GM21723 (cell line): ENCODE measurements around the gene ANKRD52.
"Not testable (repeated sequence)": the region's sequence is repeated elsewhere in the genome, so short reads cannot be mapped to it uniquely, and the experiment has no call there.

ENCODE experiments used
- ATAC-seq: cut with Tn5 transposase; IDR thresholded peaks from one replicate; pipeline ENCODE4 v1.9.1; 2021; ENCODE audit warnings: mild to moderate bottlenecking, moderate library complexity; ENCODE audit not compliant: unreplicated experiment

The ANKRD52 gene

GRCh38 chr12:56258068-56258819 is at the start of gene ANKRD52:
TSS of gene ANKRD52 (minus strand) at chr12:56258384. CDS start at chr12:56258269, 115 bp downstream.
- ATAC-seq = peak; percentile 93

GRCh38 chr12:56307221-56307965 is 49.2 kb upstream of the ANKRD52 start:
- ATAC-seq = no peak

- ATAC-seq = no peak
Observed at GRCh38 chr12:56304872-56305590, 46.8 kb upstream of the ANKRD52 start.

- ATAC-seq = no peak
Observed at GRCh38 chr12:56304276-56304675, 46.1 kb upstream of the ANKRD52 start.

- ATAC-seq = no peak
Observed at GRCh38 chr12:56300644-56301464, 42.7 kb upstream of the ANKRD52 start.

- ATAC-seq = peak; percentile 89
Observed at GRCh38 chr12:56299853-56300643, 41.9 kb upstream of the ANKRD52 start, which contains the start of gene CS. TSS of gene CS (minus strand) at chr12:56300330. CDS start at chr12:56300201, 129 bp downstream.

- ATAC-seq = no peak
Observed at GRCh38 chr12:56299308-56299852, 41.2 kb upstream of the ANKRD52 start.

GRCh38 chr12:56298828-56299227 is 40.6 kb upstream of the ANKRD52 start:
- no peak for ATAC-seq

- ATAC-seq = no peak
Observed at GRCh38 chr12:56297400-56297799, 39.2 kb upstream of the ANKRD52 start.

GRCh38 chr12:56296295-56296694 is 38.1 kb upstream of the ANKRD52 start:
- ATAC-seq = no peak

GRCh38 chr12:56293795-56294194 is 35.6 kb upstream of the ANKRD52 start:
- ATAC-seq = no peak

- ATAC-seq = no peak
Observed at GRCh38 chr12:56288705-56289387, 30.7 kb upstream of the ANKRD52 start.

- ATAC-seq = no peak
Observed at GRCh38 chr12:56286044-56286830, 28.1 kb upstream of the ANKRD52 start.

- not testable (repeated sequence) for ATAC-seq
Observed at GRCh38 chr12:56284263-56284662, 26.1 kb upstream of the ANKRD52 start.

- no peak for ATAC-seq
Observed at GRCh38 chr12:56282579-56282978, 24.4 kb upstream of the ANKRD52 start.

- ATAC-seq = no peak
Observed at GRCh38 chr12:56282030-56282429, 23.8 kb upstream of the ANKRD52 start.

- no peak for ATAC-seq
Observed at GRCh38 chr12:56280849-56281248, 22.7 kb upstream of the ANKRD52 start.

GRCh38 chr12:56278905-56279304 is 20.7 kb upstream of the ANKRD52 start:
- no peak for ATAC-seq
